Left hindlimb (tissue), 1 donor: Measurements from ENCODE around the gene EFNB3.
A peak's percentile ranks its signal among the peaks of the same experiment; 100 is the strongest.

ENCODE experiments used
- DNase-seq: peaks from one replicate; pipeline ENCODE4 v3.0.0-alpha.2; 2018

The EFNB3 gene

GRCh38 chr17:7700510-7700909 lies 4.5 kb upstream of the EFNB3 start:
- no peak for DNase-seq

GRCh38 chr17:7701681-7702080 lies 3.3 kb upstream of the EFNB3 start:
- DNase-seq, result no peak

- no peak for DNase-seq
These were observed 2.2 kb upstream of the EFNB3 start for GRCh38 chr17:7702776-7703175.

- DNase-seq, result peak; percentile 80
These were observed 1.2 kb upstream of the EFNB3 start for GRCh38 chr17:7703584-7704479.

- DNase-seq, result no peak
These were observed 560 bp downstream of the EFNB3 start for GRCh38 chr17:7705269-7706255.

- no peak for DNase-seq
These were observed 1.8 kb downstream of the EFNB3 start for GRCh38 chr17:7706631-7707354.

- no peak for DNase-seq
These were observed 2.4 kb downstream of the EFNB3 start for GRCh38 chr17:7707446-7707845.

GRCh38 chr17:7707858-7708750 lies 3.1 kb downstream of the EFNB3 start:
- DNase-seq, result no peak

- DNase-seq, result no peak
These were observed 4.0 kb downstream of the EFNB3 start for GRCh38 chr17:7709031-7709430.

GRCh38 chr17:7710301-7710700 lies 5.3 kb downstream of the EFNB3 start:
- DNase-seq, result no peak

GRCh38 chr17:7711051-7711755 lies 6.2 kb downstream of the EFNB3 start:
- no peak for DNase-seq

- DNase-seq, result no peak
These were observed 7.2 kb downstream of the EFNB3 start for GRCh38 chr17:7712111-7712771.

- DNase-seq, result no peak
These were observed 8.8 kb downstream of the EFNB3 start for GRCh38 chr17:7713782-7714181.

- no peak for DNase-seq
These were observed 10.0 kb downstream of the EFNB3 start for GRCh38 chr17:7714721-7715594.

- no peak for DNase-seq
These were observed 11.2 kb downstream of the EFNB3 start for GRCh38 chr17:7715936-7716886.

- DNase-seq, result peak; percentile 93
These were observed 12.1 kb downstream of the EFNB3 start, which contains the start of gene DNAH2 for GRCh38 chr17:7716901-7717755. DNAH2 (plus strand) TSS chr17:7717744; CDS start chr17:7719735, 1,991 bp downstream.

- no peak for DNase-seq
These were observed 12.9 kb downstream of the EFNB3 start for GRCh38 chr17:7717756-7718350.
